Subcutaneous abdominal adipose tissue (tissue), 5 donors: Measurements from ENCODE around the gene FAM72D.
"Not testable (repeated sequence)": the region's sequence is repeated elsewhere in the genome, so short reads cannot be mapped to it uniquely, and the experiment has no call there.

Source experiments
- H3K27ac ChIP-seq: one replicate; pipeline ENCODE4 v1.7.0; 2013; ENCODE audit warnings: low read depth, mild to moderate bottlenecking, inconsistent platforms, low read length, moderate library complexity
- H3K27me3 ChIP-seq, 5 donors: one replicate each; pipeline ENCODE4 v1.7.0; 2013; ENCODE audit warnings: low read length in 5 of 5, inconsistent platforms in 1 of 5; ENCODE audit not compliant: control insufficient read depth in 5 of 5, insufficient read depth in 4 of 5
- H3K36me3 ChIP-seq, 5 donors: one replicate each; pipeline ENCODE4 v1.7.0; 2013; ENCODE audit warnings: low read length in 5 of 5; ENCODE audit not compliant: control insufficient read depth in 5 of 5, insufficient read depth in 5 of 5
- H3K4me1 ChIP-seq, 5 donors: one replicate each; pipeline ENCODE4 v1.7.0; 2013; ENCODE audit warnings: low read length in 5 of 5, mild to moderate bottlenecking in 3 of 5, moderate library complexity in 1 of 5; ENCODE audit not compliant: control insufficient read depth in 5 of 5, insufficient read depth in 5 of 5
- H3K4me3 ChIP-seq, 5 donors: one replicate each; pipeline ENCODE4 v1.7.0; 2013; ENCODE audit warnings: low read length in 5 of 5, low read depth in 1 of 5
- H3K9ac ChIP-seq, 5 donors: one replicate each; pipeline ENCODE4 v1.7.0; 2013; ENCODE audit warnings: low read length in 5 of 5, mild to moderate bottlenecking in 4 of 5, moderate library complexity in 3 of 5
- H3K9me3 ChIP-seq, 5 donors: one replicate each; pipeline ENCODE4 v1.7.0; 2013; ENCODE audit warnings: low read length in 5 of 5; ENCODE audit not compliant: control insufficient read depth in 5 of 5
- donor health status: healthy.
- donor health status: healthy.
- donor health status: healthy.
- donor health status: healthy.
- donor health status: healthy.

FAM72D gene

DNA sequence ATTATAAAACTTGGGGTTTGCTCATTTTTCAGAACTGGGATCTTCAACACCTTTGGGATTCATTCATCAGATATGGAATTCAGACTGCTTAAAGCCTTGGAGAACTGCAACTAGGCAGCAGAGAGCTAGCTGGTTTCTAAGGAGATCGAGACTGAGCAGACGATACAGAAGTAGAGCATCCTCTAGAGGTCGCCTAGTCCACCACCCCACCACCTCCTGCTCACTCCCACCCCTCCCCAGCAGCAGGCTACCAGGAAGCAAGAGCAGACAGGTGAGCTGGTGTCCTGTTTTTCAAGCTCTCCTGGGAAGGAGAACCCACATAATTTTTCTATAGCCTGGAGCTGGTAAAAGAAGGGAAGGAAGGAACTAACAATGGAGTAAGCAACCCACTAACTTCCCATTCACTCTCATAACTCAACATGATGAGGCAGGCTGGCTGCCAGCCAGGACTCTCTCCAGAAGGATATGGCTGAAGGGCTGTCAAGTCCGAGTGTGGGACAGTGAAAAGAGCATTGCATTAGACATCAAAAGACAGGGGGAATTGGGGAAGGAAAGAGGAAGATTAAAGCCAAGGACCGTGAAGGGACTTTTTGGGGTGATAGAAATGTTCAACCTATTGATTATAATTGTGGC is 30.5 kb upstream of the FAM72D start:
- H3K27me3 ChIP-seq, H3K27ac ChIP-seq, H3K9ac ChIP-seq, H3K9me3 ChIP-seq, H3K4me1 ChIP-seq, H3K36me3 ChIP-seq, H3K4me3 ChIP-seq: not testable (repeated sequence)

DNA sequence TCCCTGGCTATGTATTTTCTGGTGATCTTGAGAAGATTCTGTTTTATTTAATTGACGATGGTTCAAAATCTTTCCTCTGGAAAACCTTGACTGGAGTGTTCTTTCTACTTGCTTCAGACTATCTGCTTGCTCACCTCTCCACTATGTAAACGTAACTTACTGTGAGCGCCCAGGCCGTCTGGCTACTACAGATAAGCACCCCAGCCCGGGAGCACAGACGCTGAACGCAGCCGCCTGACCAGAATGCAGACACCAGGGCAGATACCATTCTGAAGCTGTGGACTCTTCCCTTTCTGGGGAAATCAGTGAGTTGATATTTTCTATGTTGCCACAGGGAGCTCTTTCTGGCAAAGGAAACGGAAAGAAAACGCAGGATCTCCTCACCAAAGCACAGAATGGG is 29.3 kb upstream of the FAM72D start:
- H3K36me3 ChIP-seq, H3K27ac ChIP-seq, H3K4me3 ChIP-seq, H3K27me3 ChIP-seq, H3K9ac ChIP-seq, H3K4me1 ChIP-seq, H3K9me3 ChIP-seq: not testable (repeated sequence)

DNA sequence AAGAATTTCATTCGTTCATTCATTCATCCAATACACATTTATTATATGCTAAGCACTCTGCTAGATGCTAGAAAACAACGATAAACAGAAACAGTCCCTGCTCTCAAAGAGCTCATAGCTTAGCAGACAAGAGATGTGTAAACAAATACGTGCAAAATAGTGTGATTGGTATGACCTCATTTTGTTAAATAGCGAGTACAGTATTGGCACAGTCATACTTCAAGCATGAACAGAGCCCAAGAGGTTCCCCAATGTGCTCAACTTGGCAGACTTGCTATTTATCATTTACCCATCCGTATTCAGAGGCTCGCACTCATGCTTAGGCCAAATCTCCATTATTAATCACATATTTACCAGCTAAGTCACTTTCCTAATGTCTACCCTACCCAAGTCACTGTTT is 24.2 kb upstream of the FAM72D start:
- H3K4me1 ChIP-seq, H3K27ac ChIP-seq, H3K9me3 ChIP-seq, H3K27me3 ChIP-seq, H3K36me3 ChIP-seq, H3K9ac ChIP-seq, H3K4me3 ChIP-seq: not testable (repeated sequence)

DNA sequence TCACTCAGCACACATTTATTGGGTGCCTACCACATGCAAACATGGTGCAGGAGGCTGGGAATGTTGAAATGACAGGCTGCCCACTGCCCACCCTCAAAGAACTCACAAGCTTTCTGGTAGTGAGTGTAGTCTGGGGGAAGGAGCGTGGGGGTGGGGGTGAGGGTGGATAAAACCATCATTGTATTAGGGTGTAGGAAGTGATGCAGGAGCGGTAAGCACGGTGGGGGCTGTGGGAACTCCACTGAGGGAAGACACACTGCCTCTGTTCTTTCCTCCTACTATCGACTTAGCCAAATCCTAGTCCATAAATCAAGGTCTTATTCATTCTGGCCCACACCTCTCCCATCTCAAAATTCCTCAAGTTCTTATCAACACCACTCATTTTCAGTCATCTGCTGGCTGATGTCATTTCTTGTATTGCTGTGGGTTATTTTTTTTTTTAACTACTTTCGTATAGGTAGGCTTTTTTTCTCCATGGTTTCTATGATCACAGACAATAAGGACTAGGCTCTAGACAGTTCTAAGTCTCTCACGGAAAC is 21.7 kb upstream of the FAM72D start:
- H3K9me3 ChIP-seq, H3K36me3 ChIP-seq, H3K4me1 ChIP-seq, H3K9ac ChIP-seq, H3K27ac ChIP-seq, H3K27me3 ChIP-seq, H3K4me3 ChIP-seq: not testable (repeated sequence)

DNA sequence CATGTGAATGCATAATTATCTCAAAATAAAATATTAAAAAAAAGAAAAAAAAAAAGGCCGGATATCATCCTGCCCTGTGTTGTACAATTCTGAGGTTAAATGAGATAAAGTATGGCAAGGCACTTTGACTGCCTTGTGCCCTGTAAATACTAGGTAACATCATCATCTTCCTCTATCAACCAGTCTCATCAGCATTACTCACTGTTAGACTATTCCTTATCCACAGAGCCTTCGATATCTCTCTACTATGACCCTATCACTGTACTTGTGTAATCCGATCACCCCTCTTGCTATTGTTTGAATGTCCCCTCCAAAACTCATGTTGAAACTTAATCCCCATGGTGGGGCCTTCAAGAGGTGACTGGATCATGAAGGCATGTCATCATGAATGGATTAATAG is 18.9 kb upstream of the FAM72D start:
- H3K4me1 ChIP-seq, H3K27ac ChIP-seq, H3K36me3 ChIP-seq, H3K9ac ChIP-seq, H3K4me3 ChIP-seq, H3K9me3 ChIP-seq, H3K27me3 ChIP-seq: not testable (repeated sequence)

DNA sequence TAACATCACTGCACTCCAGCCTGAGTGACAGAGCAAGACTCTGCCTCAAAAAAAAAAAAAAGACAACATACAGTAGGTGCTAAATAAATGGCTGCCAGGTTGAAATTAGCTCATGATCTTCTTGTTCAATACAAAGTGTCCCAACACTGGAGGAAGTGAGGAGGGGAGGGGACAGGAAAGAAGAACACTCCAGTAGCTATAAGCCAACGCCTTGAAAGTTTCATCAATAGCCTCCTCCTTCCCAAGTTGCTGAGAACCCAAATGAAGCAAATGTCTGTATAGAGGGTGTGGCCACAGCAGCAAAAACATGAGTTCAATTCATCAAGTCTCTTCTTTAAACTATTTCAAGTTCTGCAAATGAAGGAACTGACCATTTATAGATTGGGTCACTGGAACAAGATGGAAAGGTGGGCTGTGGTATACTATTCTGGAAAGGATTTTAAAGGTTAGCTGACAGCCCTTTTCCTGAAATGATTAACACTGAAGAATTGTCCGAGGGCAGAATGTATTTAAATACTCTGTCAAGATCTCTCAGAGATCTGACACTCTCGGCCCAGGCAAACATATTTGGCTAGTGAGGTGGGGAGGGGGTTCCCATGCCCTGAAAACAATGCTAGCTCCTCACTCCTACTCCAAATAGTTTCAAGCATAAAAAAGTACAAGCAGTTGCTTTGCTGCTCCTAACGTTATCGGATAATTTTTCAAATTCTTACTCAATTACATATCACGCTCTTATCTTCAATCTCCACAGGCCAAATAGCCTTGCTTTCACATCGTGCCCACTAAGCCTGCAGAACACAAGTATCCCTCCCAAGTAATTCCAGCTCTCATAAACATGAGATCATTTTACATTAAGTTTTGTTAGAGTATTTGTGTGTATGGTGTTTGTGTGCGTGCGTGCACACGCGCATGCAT is 17.6 kb upstream of the FAM72D start:
- not testable (repeated sequence) for H3K36me3 ChIP-seq, H3K9me3 ChIP-seq, H3K4me1 ChIP-seq, H3K4me3 ChIP-seq, H3K9ac ChIP-seq, H3K27ac ChIP-seq, H3K27me3 ChIP-seq

DNA sequence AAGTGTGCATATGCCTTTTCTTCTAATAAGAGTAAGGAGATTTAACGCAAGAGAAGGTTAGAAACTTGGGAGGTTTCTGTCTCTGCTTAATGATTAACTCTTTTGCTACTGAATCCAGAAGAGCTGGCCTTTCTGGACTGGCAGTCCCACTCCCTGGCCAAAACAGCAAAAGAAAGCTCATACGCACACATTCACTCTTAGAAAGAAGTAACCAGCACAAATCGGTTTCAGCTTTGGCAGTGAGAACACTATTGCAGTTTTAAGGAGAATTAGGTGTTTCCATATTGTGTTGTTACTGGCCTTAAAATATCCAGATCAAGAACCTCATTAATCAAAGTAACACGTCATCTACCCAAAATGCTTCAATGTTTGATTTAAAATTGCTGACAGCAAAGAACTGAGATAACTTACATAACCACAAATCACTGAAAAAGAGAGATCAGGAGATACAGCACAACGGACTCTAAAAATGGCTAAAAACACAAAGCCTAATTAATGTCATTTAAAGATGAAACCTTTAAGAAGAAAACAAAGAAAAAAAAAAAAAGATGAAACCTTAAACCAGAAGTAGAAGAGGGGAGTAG is 16.9 kb upstream of the FAM72D start:
- not testable (repeated sequence) for H3K4me3 ChIP-seq, H3K36me3 ChIP-seq, H3K9ac ChIP-seq, H3K27ac ChIP-seq, H3K27me3 ChIP-seq, H3K4me1 ChIP-seq, H3K9me3 ChIP-seq

DNA sequence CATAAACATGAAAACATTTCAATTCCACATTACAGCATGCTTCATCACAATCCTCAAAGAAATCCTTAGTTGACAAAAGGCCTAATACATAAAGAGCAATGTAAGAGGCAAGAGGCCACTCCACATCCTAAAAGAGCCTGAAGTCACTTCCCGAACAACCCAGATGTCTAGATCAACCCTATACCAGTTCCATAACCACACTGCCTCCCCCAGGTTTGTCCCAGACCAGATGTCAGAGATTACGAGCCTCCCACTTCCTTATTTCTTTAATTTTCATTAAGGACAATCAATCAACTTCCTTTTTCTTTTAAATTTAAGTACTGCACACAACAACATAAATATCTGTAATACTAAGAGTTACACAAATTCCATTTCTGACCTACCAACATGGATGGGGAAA is 16.0 kb upstream of the FAM72D start:
- H3K4me1 ChIP-seq, H3K9me3 ChIP-seq, H3K27ac ChIP-seq, H3K27me3 ChIP-seq, H3K36me3 ChIP-seq, H3K4me3 ChIP-seq, H3K9ac ChIP-seq: not testable (repeated sequence)

DNA sequence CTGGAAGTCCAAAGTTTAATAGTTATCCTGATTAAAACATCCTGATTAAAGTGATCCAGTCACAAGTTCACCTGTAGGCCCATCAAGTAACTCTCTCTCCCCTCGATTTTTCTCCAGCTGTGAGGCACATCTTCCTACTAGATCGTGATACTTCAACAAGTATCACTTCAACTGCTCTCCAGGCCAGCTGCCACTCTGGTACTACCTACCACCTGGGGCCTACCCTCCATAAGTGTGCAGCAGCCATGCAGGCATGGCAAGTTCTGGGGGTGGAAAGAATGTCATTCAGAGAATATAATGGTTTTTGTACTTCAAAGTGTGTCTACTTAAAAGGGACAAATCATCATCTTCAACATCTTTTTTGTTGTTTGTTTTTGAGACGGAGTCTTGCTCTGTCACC is 15.6 kb upstream of the FAM72D start:
- H3K9me3 ChIP-seq, H3K36me3 ChIP-seq, H3K4me3 ChIP-seq, H3K4me1 ChIP-seq, H3K27me3 ChIP-seq, H3K27ac ChIP-seq, H3K9ac ChIP-seq: not testable (repeated sequence)

DNA sequence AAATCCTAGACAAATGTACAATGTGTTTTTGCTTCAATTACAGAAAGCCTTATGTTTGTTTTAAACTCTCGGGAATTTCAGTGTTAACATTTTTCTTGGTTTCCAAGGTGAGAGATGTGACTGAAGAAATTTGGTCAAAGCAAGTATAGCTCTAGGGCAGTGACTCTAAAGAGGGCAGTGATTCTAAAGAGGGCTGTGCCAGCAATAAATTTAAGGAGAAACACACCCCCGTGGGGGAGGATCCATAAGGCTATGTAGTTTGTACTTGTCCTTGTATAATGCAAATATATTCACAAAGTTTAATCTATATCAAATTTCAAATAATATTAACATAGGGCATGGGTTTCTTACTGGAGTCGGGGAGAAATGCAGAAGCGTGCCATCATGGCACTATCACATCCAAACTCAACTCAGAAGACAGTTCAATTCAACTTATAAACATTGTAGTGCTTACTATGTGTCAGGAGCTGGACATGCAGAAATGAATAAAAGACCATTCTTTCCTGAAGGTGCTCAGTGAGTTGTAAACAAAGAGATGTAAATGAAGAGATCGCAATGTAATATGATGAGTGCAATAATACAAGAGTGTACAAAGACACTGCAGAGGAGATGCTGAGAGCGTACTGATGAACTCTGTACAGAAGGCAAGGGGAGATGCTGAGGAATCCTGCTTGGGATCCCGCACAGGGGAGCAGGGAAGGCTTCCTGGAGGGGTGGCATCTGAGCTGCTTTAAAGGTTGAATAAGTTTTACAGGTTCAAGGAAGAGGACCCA is 13.1 kb upstream of the FAM72D start:
- not testable (repeated sequence) for H3K4me1 ChIP-seq, H3K27me3 ChIP-seq, H3K9me3 ChIP-seq, H3K27ac ChIP-seq, H3K9ac ChIP-seq, H3K36me3 ChIP-seq, H3K4me3 ChIP-seq
